C4-2B (cell line): ENCODE results near the gene GJB3.
"Not testable (repeated sequence)": the region's sequence is repeated elsewhere in the genome, so short reads cannot be mapped to it uniquely, and the experiment has no call there.

Experiments
- ZFX ChIP-seq: fragments of 450-650 bp; IDR thresholded peaks from 2 replicates; pipeline ENCODE4 v1.6.1; 2017
- TF ChIP-seq, protein P1 (sequence below): fragments of 450-650 bp; conservative IDR thresholded peaks from 2 replicates; pipeline ENCODE4 v1.5.1; 2017; ENCODE audit warnings: mild to moderate bottlenecking

DNA sequence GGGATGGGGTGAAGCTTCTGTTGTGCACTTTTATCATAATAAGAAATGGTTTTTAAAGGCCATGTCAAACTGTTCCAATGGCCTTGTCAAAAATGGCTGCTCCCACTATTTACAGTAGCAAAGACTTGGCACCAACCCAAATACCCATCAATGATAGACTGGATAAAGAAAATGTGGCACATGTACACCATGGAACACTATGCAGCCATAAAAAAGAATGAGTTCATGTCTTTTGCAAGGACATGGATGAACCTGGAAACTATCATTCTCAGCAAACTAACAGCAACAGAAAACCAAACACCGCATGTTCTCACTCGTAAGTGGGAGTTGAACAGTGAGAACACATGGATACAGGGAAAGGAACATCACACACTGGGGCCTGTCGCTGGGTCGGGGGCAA, 7.9 kb upstream of the GJB3 start:
- TF ChIP-seq, protein P1, sequence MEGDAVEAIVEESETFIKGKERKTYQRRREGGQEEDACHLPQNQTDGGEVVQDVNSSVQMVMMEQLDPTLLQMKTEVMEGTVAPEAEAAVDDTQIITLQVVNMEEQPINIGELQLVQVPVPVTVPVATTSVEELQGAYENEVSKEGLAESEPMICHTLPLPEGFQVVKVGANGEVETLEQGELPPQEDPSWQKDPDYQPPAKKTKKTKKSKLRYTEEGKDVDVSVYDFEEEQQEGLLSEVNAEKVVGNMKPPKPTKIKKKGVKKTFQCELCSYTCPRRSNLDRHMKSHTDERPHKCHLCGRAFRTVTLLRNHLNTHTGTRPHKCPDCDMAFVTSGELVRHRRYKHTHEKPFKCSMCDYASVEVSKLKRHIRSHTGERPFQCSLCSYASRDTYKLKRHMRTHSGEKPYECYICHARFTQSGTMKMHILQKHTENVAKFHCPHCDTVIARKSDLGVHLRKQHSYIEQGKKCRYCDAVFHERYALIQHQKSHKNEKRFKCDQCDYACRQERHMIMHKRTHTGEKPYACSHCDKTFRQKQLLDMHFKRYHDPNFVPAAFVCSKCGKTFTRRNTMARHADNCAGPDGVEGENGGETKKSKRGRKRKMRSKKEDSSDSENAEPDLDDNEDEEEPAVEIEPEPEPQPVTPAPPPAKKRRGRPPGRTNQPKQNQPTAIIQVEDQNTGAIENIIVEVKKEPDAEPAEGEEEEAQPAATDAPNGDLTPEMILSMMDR = not testable (repeated sequence)
- not testable (repeated sequence) for TF ChIP-seq ZFX
